A549 (cell line): ENCODE data around the gene HMGXB3.

Experiments
- ESRRA ChIP-seq: fragments of 150-350 bp; IDR thresholded peaks from 2 replicates; pipeline ENCODE4 v1.6.1; 2014; ENCODE audit warnings: mild to moderate bottlenecking, low read length, borderline replicate concordance
- GATA3 ChIP-seq: IDR thresholded peaks from 2 replicates; pipeline ENCODE4 v1.6.1; 2012; ENCODE audit warnings: borderline replicate concordance
- HOXA7 ChIP-seq: fragments of 250-450 bp; sonication (Bioruptor Pico); IDR thresholded peaks from 2 replicates; pipeline ENCODE4 v1.5.0; 2020; ENCODE audit warnings: mild to moderate bottlenecking, moderate library complexity
- NPAS2 ChIP-seq: fragments of 250-450 bp; sonication (Bioruptor Pico); IDR thresholded peaks from 2 replicates; pipeline ENCODE4 v1.8.0; 2022; ENCODE audit warnings: mild to moderate bottlenecking, moderate library complexity, borderline replicate concordance
- POLR2A ChIP-seq: IDR thresholded peaks from 2 replicates; pipeline ENCODE4 v1.6.1; 2012; ENCODE audit warnings: mild to moderate bottlenecking, low read length
- RAD21 ChIP-seq, 2 experiments: fragments of >200 bp in 1 of 2; sonication (Bioruptor Twin) in 1 of 2; formaldehyde crosslinking in 1 of 2; IDR thresholded peaks in 1 of 2; conservative IDR thresholded peaks in 1 of 2; 2 replicates in 1 of 2; 3 replicates in 1 of 2; pipeline ENCODE4 v1.6.1; 2012 to 2018; ENCODE audit warnings: inconsistent platforms in 1 of 2
- SMC3 ChIP-seq: fragments of >200 bp; sonication (Bioruptor Twin); formaldehyde crosslinking; IDR thresholded peaks from 3 replicates; pipeline ENCODE4 v1.6.1; 2018; ENCODE audit warnings: inconsistent platforms
- ZC3H11A ChIP-seq: fragments of 450-650 bp; IDR thresholded peaks from 2 replicates; pipeline ENCODE4 v1.6.1; 2014; ENCODE audit warnings: antibody characterized with exemption, mild to moderate bottlenecking
- TF ChIP-seq, protein P1 (sequence below): fragments of >200 bp; sonication (Bioruptor Twin); formaldehyde crosslinking; IDR thresholded peaks from 3 replicates; pipeline ENCODE4 v1.5.1; 2016
- TF ChIP-seq, protein P2 (sequence below): IDR thresholded peaks from 2 replicates; pipeline ENCODE4 v1.6.1; 2012
- TF ChIP-seq, protein P3 (sequence below): fragments of 150-350 bp; IDR thresholded peaks from 2 replicates; pipeline ENCODE4 v1.6.1; 2014; ENCODE audit warnings: low read depth, mild to moderate bottlenecking, low read length
- TF ChIP-seq, protein P4 (sequence below): fragments of >200 bp; sonication (Bioruptor Twin); formaldehyde crosslinking; IDR thresholded peaks from 3 replicates; pipeline ENCODE4 v1.6.1; 2016

DNA sequence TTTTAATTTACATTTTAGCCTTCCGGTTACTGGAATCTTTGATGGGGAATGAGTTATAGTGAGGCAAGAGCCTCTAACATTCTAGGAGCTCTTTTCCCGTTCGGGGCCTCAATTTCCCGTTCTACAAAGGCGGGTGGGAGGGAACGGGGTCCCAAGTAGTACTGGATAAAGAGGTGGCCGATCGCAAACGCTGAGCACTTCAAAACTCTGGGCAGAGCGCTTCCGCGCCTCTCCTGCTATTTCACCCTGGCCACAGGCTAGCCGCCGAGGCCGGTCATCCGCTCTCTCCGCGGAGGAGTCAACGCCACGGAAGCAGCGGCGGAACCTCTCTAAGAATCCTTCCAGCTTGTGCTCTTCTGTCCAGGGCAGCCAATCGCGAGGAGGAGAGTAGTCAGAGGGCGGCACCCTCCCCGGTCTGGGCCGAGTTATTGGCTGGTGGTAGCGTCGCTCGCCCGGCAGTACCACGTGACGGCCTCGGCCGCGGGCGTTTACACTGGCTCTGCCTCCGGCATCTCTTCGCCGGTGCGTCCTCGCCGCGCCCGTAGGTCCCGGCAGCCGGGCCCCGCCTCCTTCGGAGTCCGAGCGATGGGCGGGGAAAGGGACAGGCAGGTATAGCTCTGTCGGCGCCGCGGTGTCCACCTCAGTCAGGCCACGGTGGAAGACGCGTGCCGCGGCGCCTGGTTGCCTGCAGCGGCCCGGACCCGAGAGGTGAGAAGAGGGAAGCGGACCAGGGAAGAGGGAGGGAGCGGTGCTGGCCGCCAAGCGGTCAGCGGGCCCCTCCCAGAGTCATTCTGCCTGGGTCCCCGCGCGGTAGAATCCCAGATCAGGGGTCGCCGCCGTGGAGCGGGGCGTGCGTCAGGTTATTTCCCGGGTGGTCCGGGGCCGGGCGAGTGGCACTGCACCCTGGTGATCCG is 40.0 kb upstream of the HMGXB3 start, which contains the start of gene SLC26A2:
- TF ChIP-seq NPAS2 (CRISPR knock-in tag) (no peak), ZC3H11A (no peak), HOXA7 (CRISPR knock-in tag) (no peak), ESRRA (no peak), POLR2A (peak; percentile 96), RAD21 (conservative IDR thresholded peaks at IDR 0.05 in 1 of 2, IDR thresholded peaks at IDR 0.05 in 1 of 2) (no peak), SMC3 (peak; percentile 19; the same call in 2 of the 3 replicates), GATA3 (no peak)
- TF ChIP-seq, protein P1, sequence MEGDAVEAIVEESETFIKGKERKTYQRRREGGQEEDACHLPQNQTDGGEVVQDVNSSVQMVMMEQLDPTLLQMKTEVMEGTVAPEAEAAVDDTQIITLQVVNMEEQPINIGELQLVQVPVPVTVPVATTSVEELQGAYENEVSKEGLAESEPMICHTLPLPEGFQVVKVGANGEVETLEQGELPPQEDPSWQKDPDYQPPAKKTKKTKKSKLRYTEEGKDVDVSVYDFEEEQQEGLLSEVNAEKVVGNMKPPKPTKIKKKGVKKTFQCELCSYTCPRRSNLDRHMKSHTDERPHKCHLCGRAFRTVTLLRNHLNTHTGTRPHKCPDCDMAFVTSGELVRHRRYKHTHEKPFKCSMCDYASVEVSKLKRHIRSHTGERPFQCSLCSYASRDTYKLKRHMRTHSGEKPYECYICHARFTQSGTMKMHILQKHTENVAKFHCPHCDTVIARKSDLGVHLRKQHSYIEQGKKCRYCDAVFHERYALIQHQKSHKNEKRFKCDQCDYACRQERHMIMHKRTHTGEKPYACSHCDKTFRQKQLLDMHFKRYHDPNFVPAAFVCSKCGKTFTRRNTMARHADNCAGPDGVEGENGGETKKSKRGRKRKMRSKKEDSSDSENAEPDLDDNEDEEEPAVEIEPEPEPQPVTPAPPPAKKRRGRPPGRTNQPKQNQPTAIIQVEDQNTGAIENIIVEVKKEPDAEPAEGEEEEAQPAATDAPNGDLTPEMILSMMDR = no peak
- TF ChIP-seq, protein P2, sequence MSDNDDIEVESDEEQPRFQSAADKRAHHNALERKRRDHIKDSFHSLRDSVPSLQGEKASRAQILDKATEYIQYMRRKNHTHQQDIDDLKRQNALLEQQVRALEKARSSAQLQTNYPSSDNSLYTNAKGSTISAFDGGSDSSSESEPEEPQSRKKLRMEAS = peak; percentile 74
- TF ChIP-seq, protein P3, sequence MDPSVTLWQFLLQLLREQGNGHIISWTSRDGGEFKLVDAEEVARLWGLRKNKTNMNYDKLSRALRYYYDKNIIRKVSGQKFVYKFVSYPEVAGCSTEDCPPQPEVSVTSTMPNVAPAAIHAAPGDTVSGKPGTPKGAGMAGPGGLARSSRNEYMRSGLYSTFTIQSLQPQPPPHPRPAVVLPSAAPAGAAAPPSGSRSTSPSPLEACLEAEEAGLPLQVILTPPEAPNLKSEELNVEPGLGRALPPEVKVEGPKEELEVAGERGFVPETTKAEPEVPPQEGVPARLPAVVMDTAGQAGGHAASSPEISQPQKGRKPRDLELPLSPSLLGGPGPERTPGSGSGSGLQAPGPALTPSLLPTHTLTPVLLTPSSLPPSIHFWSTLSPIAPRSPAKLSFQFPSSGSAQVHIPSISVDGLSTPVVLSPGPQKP = no peak
- TF ChIP-seq, protein P4, sequence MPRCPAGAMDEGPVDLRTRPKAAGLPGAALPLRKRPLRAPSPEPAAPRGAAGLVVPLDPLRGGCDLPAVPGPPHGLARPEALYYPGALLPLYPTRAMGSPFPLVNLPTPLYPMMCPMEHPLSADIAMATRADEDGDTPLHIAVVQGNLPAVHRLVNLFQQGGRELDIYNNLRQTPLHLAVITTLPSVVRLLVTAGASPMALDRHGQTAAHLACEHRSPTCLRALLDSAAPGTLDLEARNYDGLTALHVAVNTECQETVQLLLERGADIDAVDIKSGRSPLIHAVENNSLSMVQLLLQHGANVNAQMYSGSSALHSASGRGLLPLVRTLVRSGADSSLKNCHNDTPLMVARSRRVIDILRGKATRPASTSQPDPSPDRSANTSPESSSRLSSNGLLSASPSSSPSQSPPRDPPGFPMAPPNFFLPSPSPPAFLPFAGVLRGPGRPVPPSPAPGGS = peak; percentile 79
